Measurements from ENCODE around the gene GRM4.

DNA sequence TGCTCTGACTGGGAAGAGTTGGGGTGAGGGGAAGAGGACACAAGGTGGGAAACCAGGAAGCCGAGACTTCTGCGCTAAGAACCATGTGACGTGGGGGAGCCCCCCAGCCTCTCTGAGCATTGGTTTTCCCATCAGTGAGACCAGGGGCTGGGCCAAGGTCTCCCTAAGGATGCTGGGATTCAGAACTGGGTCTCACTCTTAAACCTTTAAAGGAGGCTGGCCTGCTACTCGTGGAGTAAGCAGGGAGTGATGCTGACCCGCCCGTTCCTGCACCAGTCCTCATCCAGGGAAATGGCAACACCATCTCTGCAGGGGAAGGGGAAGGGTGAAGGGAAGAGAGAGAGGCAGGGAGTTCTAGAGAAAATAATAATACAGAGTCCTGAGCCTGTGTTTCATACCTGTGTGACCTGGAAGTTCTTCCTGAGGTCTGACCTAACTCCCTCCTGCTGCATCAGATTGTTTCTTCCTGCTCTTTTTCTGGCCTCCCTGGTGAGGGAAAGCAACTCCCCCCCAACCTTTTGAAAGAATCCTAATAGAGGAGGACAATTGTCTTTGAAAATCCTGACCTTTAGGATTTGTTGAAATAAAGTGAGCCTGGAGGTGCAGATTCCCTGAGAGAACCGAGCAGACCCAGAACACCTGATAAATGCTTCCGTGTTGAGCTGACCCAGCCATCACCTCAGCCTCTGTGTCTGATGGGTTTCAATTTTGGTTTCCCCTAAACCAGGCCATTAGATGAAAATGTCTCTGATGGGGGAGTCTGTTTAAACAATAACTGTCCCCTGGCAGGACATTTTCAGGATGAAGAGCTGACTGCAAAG lies 3.0 kb upstream of the GRM4 start:
- TF ChIP-seq, protein P1, sequence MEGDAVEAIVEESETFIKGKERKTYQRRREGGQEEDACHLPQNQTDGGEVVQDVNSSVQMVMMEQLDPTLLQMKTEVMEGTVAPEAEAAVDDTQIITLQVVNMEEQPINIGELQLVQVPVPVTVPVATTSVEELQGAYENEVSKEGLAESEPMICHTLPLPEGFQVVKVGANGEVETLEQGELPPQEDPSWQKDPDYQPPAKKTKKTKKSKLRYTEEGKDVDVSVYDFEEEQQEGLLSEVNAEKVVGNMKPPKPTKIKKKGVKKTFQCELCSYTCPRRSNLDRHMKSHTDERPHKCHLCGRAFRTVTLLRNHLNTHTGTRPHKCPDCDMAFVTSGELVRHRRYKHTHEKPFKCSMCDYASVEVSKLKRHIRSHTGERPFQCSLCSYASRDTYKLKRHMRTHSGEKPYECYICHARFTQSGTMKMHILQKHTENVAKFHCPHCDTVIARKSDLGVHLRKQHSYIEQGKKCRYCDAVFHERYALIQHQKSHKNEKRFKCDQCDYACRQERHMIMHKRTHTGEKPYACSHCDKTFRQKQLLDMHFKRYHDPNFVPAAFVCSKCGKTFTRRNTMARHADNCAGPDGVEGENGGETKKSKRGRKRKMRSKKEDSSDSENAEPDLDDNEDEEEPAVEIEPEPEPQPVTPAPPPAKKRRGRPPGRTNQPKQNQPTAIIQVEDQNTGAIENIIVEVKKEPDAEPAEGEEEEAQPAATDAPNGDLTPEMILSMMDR (IDR thresholded peaks at IDR 0.05) = no peak
- no peak for TF ChIP-seq EZH2 (IDR thresholded peaks at IDR 0.05)
